Activated CD8-positive, alpha-beta memory T cell treated with anti-CD3 and anti-CD28 coated beads, Interleukin-2, amount 10 ng/mL, durations not matched to agents 7 days and 5 days (primary cell): ENCODE results near the gene BID. TPM values are rescaled to one million over a fixed set of nuclear protein-coding genes. Genes with fewer than 3 reads are reported as not detected.

Experiments used
- ATAC-seq: fragments of 150-1000 bp; cut with Tn5 transposase; one replicate; pipeline ENCODE4 v1.10.0; 2021; ENCODE audit warnings: moderate library complexity
- CTCF ChIA-PET: fragments of 350-600 bp; sonication (Branson Sonifier 250); formaldehyde crosslinking; loops from one replicate; lab custom pipeline; 2021; ENCODE audit warnings: antibody characterized with exemption; lab: Charles Lee
- DNase-seq: peaks from one replicate; pipeline ENCODE4 v3.0.0-alpha.2; 2020
- H3K27ac Mint-ChIP-seq: one replicate; pipeline ENCODE4 v1.8.0; 2021; ENCODE audit warnings: mild to moderate bottlenecking, mixed read lengths
- H3K27me3 Mint-ChIP-seq: one replicate; pipeline ENCODE4 v1.8.0; 2021; ENCODE audit warnings: mixed read lengths
- H3K36me3 Mint-ChIP-seq: one replicate; pipeline ENCODE4 v1.8.0; 2021; ENCODE audit warnings: mild to moderate bottlenecking, mixed read lengths
- H3K4me1 Mint-ChIP-seq: one replicate; pipeline ENCODE4 v1.8.0; 2021; ENCODE audit warnings: mixed read lengths
- H3K4me3 Mint-ChIP-seq: one replicate; pipeline ENCODE4 v1.8.0; 2021; ENCODE audit warnings: mild to moderate bottlenecking, moderate library complexity, mixed read lengths
- H3K9me3 Mint-ChIP-seq: one replicate; pipeline ENCODE4 v1.8.0; 2022; ENCODE audit warnings: low read depth, mixed read lengths
- total RNA-seq, 2 experiments: library from RNA; stranded (reverse); gene quantifications; one replicate each; pipeline ENCODE4 v1.2.3, GENCODE V29; 2021

Gene BID
- total RNA-seq, 2 experiments from 2014 or later = 16.4 to 29.2 TPM

GRCh38 chr22:17726006-17726927, 48.0 kb downstream of the BID start:
- Mint-ChIP-seq H3K9me3 (no peaks in the 10 kb centered on the region), H3K36me3 (peaks cover 8% of the 10 kb centered on the region), H3K4me1 (peaks cover 11% of the 10 kb centered on the region), H3K27me3 (no peaks in the 10 kb centered on the region), H3K27ac (peak overlapping the region; percentile 5), H3K4me3 (no peak overlapping the region)
- CTCF ChIA-PET = interaction anchor here (1.0 to 1.2 kb wide), 2 partner anchors 58 to 59 kb away, joined by 3 to 4 read pairs; no protein-coding TSS in a partner anchor
- ATAC-seq = peak; percentile 36
- no peak for DNase-seq

- Mint-ChIP-seq H3K4me1 (peaks cover 11% of the 10 kb centered on the region), H3K9me3 (no peaks in the 10 kb centered on the region), H3K27ac (no peak overlapping the region), H3K36me3 (peaks cover 8% of the 10 kb centered on the region), H3K27me3 (no peaks in the 10 kb centered on the region), H3K4me3 (no peak overlapping the region)
- DNase-seq (no peak), ATAC-seq (no peak)
- CTCF ChIA-PET = no interaction called here
These were observed 48.8 kb downstream of the BID start for GRCh38 chr22:17725500-17725796.

DNA sequence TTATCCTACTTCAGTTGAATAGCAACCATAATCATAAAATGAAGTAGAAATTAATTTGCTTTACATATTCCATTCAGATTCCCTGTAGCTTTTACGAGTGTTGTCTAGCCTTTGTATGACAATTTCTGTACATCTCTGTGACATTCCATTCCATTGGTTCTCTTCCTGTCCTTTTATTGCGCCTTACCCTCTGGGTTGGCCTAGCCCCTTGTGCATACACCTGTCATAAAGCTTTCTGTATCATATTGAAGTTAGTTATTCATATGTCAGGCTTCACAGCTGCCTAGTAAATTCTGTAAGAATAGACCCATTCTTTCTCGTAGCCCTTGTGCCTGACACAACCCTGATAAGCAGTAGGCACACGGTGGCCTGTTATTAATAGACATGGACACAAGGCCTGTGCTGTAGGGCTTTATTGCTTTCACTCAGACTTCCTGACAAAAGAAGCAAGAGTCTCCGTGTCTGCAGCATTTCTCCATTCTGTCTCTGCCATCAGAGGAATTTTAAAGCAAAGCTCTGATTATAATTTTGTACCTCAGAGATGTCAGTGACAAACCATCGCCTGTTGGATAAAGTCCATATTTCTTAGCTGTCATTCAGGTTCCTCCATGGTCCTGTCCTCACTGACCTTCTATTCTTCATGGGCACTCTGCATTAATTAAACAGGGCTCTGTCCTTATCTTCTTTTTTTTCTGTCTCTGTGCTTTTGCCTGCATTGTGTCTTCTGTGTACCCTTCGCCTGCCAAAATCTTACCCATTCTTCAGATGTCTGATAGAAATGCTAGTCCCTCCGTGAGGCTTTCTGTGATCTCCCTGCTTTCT, 49.4 kb downstream of the BID start:
- ATAC-seq = no peak
- H3K27me3 Mint-ChIP-seq = no peaks in the 10 kb centered on the region
- DNase-seq = no peak

GRCh38 chr22:17724241-17724640, 50.0 kb downstream of the BID start:
- DNase-seq (no peak), ATAC-seq (no peak)
- CTCF ChIA-PET = no interaction called here
- H3K4me1 Mint-ChIP-seq = peaks cover 11% of the 10 kb centered on the region
- H3K27ac Mint-ChIP-seq = no peak overlapping the region
- no peaks in the 10 kb centered on the region for H3K27me3 Mint-ChIP-seq
- H3K4me3 Mint-ChIP-seq = no peak overlapping the region
- peaks cover 9% of the 10 kb centered on the region for H3K36me3 Mint-ChIP-seq
- H3K9me3 Mint-ChIP-seq = no peaks in the 10 kb centered on the region

More for the DNA sequence above, 49.4 kb downstream of the BID start:
- Mint-ChIP-seq H3K4me1 (peaks cover 11% of the 10 kb centered on the region), H3K9me3 (no peaks in the 10 kb centered on the region), H3K27ac (no peak overlapping the region), H3K36me3 (peaks cover 8% of the 10 kb centered on the region), H3K4me3 (no peak overlapping the region)
- CTCF ChIA-PET = no interaction called here

DNA sequence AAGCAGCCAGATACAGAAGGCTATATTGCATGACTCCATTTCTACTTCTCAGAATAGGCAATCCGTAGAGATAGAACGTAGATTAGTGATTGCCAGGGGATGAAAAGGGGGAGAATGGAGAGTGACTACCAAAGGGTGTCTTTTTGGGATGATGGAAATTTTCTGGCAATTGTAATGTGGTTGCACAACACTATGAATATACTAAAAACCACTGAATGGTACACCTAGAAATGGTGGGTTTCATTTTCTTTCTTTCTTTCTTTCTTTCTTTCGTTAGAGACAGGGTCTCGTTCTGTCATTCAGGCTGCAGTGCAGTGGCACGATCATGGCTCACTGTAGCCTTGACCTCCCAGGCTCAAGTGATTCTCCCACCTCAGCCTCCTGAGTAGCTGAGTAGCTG, 54.4 kb downstream of the BID start:
- no peak for ATAC-seq
- H3K36me3 Mint-ChIP-seq = peaks cover 1% of the 10 kb centered on the region
- H3K4me1 Mint-ChIP-seq = no peaks in the 10 kb centered on the region
- no peak for DNase-seq
- CTCF ChIA-PET = no interaction called here
- no peak overlapping the region for H3K4me3 Mint-ChIP-seq
- H3K9me3 Mint-ChIP-seq = no peaks in the 10 kb centered on the region
- no peak overlapping the region for H3K27ac Mint-ChIP-seq
- H3K27me3 Mint-ChIP-seq = no peaks in the 10 kb centered on the region

DNA sequence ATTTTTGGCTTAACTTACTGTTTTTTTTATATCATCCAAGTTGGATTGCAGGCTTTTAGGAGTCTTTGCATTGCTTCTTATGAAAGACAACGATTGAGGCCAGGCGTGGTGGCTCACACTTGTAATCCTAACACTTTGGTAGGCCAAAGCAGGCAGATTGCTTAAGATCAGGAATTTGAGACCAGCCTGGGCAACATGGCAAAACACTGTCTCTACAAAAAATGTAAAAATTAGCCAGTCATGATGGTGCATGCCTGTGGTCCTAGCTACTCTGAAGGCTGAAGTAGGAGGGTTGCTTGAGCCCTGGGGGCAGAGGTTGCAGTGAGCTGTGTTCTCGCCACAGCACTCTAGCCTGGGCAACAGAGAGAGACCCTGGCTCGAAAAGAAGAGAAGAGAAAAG, 56.6 kb downstream of the BID start:
- ATAC-seq = no peak
- Mint-ChIP-seq H3K9me3 (no peaks in the 10 kb centered on the region), H3K4me1 (no peaks in the 10 kb centered on the region), H3K36me3 (peaks cover 1% of the 10 kb centered on the region), H3K27ac (no peak overlapping the region), H3K27me3 (no peaks in the 10 kb centered on the region), H3K4me3 (no peak overlapping the region)
- no peak for DNase-seq
- CTCF ChIA-PET = no interaction called here

GRCh38 chr22:17716529-17716928, 57.7 kb downstream of the BID start:
- CTCF ChIA-PET = no interaction called here
- ATAC-seq = no peak
- no peaks in the 10 kb centered on the region for H3K4me1 Mint-ChIP-seq

DNA sequence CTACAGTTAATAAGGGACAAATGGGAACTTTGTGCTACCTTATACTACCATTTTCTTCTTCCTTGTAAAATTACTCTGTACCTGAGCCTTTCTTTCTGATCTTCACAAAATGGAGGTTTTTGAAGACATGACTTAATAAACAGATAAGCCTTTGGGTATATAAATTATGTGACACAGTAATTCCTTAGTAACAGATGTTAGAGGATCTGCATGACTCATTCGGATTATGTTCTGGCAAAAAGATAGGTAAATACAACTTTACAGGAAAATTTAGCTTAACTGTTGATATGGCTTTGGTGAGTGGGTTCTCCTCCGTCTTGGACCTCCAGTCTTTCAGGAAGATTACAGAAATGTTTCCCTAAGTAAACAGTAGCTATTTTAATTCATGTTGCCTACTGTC, 61.8 kb downstream of the BID start:
- Mint-ChIP-seq H3K4me1 (no peaks in the 10 kb centered on the region), H3K27me3 (no peaks in the 10 kb centered on the region), H3K4me3 (no peak overlapping the region), H3K27ac (no peak overlapping the region), H3K9me3 (no peaks in the 10 kb centered on the region), H3K36me3 (peaks cover 4% of the 10 kb centered on the region)
- DNase-seq (no peak), ATAC-seq (no peak)
- CTCF ChIA-PET = interaction anchor here (0.7 kb wide), 1 partner anchor 30 kb away, joined by 3 read pairs; no protein-coding TSS in a partner anchor

More at GRCh38 chr22:17716529-17716928, 57.7 kb downstream of the BID start:
- H3K36me3 Mint-ChIP-seq = peaks cover 4% of the 10 kb centered on the region
- no peaks in the 10 kb centered on the region for H3K27me3 Mint-ChIP-seq
- DNase-seq = no peak
- no peak overlapping the region for H3K27ac Mint-ChIP-seq
- no peak overlapping the region for H3K4me3 Mint-ChIP-seq
- no peaks in the 10 kb centered on the region for H3K9me3 Mint-ChIP-seq

GRCh38 chr22:17710023-17710422, 64.2 kb downstream of the BID start:
- no peak overlapping the region for H3K27ac Mint-ChIP-seq
- DNase-seq (no peak), ATAC-seq (no peak)
- no peaks in the 10 kb centered on the region for H3K27me3 Mint-ChIP-seq
- H3K36me3 Mint-ChIP-seq = peaks cover 14% of the 10 kb centered on the region
- H3K9me3 Mint-ChIP-seq = no peaks in the 10 kb centered on the region
- no peak overlapping the region for H3K4me3 Mint-ChIP-seq
- CTCF ChIA-PET = no interaction called here
- H3K4me1 Mint-ChIP-seq = peaks cover 16% of the 10 kb centered on the region

DNA sequence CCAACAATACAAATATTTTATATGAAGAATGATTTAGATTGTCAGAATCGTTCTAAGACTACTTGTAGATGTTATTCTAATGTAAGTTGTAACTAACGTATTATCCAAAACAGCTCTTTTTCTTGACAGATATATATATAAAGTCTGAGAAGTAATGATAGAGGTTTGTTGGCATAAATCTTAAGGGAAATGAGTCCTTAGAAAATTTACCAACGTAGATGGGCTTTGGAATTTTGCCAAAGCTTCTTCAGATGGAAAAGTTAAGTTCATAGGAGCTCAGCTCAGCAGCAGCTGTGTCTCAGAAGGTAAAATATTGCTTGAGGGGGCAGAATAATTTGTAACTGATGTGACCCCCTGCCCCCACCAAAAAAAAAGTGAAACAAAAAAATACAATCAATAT, 66.7 kb downstream of the BID start:
- no peaks in the 10 kb centered on the region for H3K27me3 Mint-ChIP-seq
- H3K27ac Mint-ChIP-seq = no peak overlapping the region
- CTCF ChIA-PET = interaction anchor here (1.3 kb wide), 1 partner anchor 149 kb away, joined by 3 read pairs; no protein-coding TSS in a partner anchor
- ATAC-seq = no peak
- H3K9me3 Mint-ChIP-seq = no peaks in the 10 kb centered on the region
- peaks cover 20% of the 10 kb centered on the region for H3K36me3 Mint-ChIP-seq
- DNase-seq = no peak
- H3K4me1 Mint-ChIP-seq = peaks cover 16% of the 10 kb centered on the region
- no peak overlapping the region for H3K4me3 Mint-ChIP-seq

- peaks cover 22% of the 10 kb centered on the region for H3K36me3 Mint-ChIP-seq
- H3K4me1 Mint-ChIP-seq = peaks cover 16% of the 10 kb centered on the region
- CTCF ChIA-PET = interaction anchor here (0.9 to 1.3 kb wide), 2 partner anchors 78 to 149 kb away, joined by 3 read pairs; no protein-coding TSS in a partner anchor
- no peaks in the 10 kb centered on the region for H3K9me3 Mint-ChIP-seq
- no peaks in the 10 kb centered on the region for H3K27me3 Mint-ChIP-seq
- no peak for DNase-seq
- no peak overlapping the region for H3K27ac Mint-ChIP-seq
- no peak for ATAC-seq
- H3K4me3 Mint-ChIP-seq = no peak overlapping the region
These were observed 67.3 kb downstream of the BID start for GRCh38 chr22:17706947-17707346.

DNA sequence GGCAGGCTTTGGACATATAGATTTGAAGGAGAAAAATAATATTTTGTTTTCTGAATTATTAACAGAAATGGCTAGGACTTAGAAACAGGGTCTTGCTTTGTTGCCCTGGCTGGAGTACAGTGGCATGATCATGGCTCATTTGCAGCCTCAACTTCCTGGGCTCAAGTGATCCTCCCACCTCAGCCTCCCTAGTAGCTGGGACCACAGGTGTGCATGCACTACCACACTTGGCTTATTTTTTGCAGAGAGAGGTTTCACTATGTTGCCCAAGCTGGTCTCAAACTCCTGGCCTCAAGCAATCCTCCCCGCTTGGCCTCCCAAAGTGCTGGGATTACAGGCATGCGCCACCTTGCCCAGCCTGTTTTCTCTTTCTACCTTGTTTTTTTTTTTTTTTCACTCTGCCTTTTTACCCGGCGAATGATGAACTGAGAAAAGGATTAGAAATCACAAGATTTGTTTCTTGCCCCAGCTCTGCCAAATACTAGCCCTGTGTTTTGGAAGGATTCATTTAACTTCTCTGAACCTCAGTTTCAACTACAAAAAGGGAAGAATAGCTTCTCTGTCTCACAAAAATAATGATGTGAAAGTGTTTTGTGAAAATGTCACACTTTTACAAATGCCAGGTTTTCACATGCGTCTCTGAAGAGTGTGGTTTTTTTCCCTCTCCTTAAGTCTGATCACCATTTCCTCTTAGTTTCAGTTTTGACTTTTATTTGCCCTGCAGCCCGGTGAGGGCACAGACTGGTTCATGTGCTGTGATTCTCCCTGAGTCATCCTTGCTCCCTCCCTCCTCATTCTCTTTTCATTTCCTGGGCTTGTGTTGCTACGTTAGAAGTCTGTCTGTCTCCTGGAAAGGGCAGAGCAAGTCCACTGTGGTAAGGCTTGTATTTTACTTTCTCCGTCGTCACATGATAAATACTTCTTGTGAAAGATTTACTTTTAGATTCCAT, 68.0 kb downstream of the BID start:
- H3K9me3 Mint-ChIP-seq = no peaks in the 10 kb centered on the region
- H3K27me3 Mint-ChIP-seq = no peaks in the 10 kb centered on the region
- peak; percentile 93 for ATAC-seq
- H3K4me3 Mint-ChIP-seq = peak overlapping the region; percentile 32
- H3K4me1 Mint-ChIP-seq = peaks cover 16% of the 10 kb centered on the region
- H3K27ac Mint-ChIP-seq = peak overlapping the region; percentile 80
- H3K36me3 Mint-ChIP-seq = peaks cover 20% of the 10 kb centered on the region
- DNase-seq = peak; percentile 59
- CTCF ChIA-PET = interaction anchor here (0.9 kb wide), 1 partner anchor 79 kb away, joined by 3 read pairs; no protein-coding TSS in a partner anchor

DNA sequence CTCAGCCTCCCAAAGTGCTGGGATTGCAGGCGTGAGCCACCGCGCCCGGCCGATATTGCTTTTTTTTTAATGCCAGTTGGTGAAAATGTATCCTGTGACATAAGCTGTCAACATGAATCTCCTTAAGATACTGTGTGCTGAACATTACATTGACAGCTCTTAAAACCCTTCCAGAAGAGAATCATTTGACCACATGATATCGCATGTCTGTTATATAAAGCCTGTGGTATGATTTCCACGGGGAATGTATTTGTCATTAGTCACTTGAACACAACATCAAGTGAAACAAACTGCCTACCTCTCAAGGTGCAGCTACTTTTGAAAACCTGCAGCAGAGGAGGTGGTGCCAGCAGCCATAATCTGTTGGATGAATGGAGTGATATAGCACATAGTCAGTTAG, 68.7 kb downstream of the BID start:
- Mint-ChIP-seq H3K4me3 (no peak overlapping the region), H3K27ac (no peak overlapping the region), H3K36me3 (peaks cover 20% of the 10 kb centered on the region), H3K4me1 (peaks cover 16% of the 10 kb centered on the region), H3K9me3 (no peaks in the 10 kb centered on the region), H3K27me3 (no peaks in the 10 kb centered on the region)
- CTCF ChIA-PET = no interaction called here
- ATAC-seq (no peak), DNase-seq (no peak)
